Naive B cell (primary cell): ENCODE results near the gene TGFBR2. TPM values are rescaled to one million over a fixed set of nuclear protein-coding genes. Genes with fewer than 3 reads are reported as not detected.

Source experiments
- ATAC-seq, 2 donors: fragments of 150-1000 bp; cut with Tn5 transposase; 2 replicates each; pipeline ENCODE4 v1.10.0; 2021; ENCODE audit warnings: low read depth in 2 of 2, mild to moderate bottlenecking in 2 of 2, moderate library complexity in 2 of 2
- DNase-seq: peaks from one replicate; pipeline ENCODE4 v3.0.0; 2022
- H3K27ac Mint-ChIP-seq, 6 donors: one replicate each; pipeline ENCODE4 v1.8.0; 2020 to 2022; ENCODE audit warnings: mild to moderate bottlenecking in 6 of 6, mixed read lengths in 6 of 6, moderate library complexity in 5 of 6, inconsistent platforms in 2 of 6
- H3K27me3 Mint-ChIP-seq, 3 donors: one replicate each; pipeline ENCODE4 v1.8.0; 2021 to 2022; ENCODE audit warnings: mixed read lengths in 3 of 3, mild to moderate bottlenecking in 1 of 3
- H3K36me3 Mint-ChIP-seq, 2 donors: one replicate each; pipeline ENCODE4 v1.8.0; 2020 to 2022; ENCODE audit warnings: mixed read lengths in 2 of 2, inconsistent platforms in 1 of 2, mild to moderate bottlenecking in 1 of 2
- H3K4me1 Mint-ChIP-seq, 3 donors: one replicate each; pipeline ENCODE4 v1.8.0; 2020 to 2022; ENCODE audit warnings: mixed read lengths in 3 of 3, inconsistent platforms in 1 of 3, mild to moderate bottlenecking in 1 of 3, moderate library complexity in 1 of 3
- H3K4me3 Mint-ChIP-seq, 8 donors: one replicate each; pipeline ENCODE4 v1.8.0; 2020 to 2022; ENCODE audit warnings: mild to moderate bottlenecking in 8 of 8, mixed read lengths in 8 of 8, moderate library complexity in 8 of 8, inconsistent platforms in 2 of 8
- H3K9me3 Mint-ChIP-seq, 7 donors: one replicate each; pipeline ENCODE4 v1.8.0; 2020 to 2022; ENCODE audit warnings: mixed read lengths in 7 of 7, mild to moderate bottlenecking in 5 of 7, inconsistent platforms in 2 of 7, moderate library complexity in 1 of 7
- polyA plus RNA-seq, 6 donors: library from polyadenylated mRNA; unstranded; fragments of 300-500 nt; fragmentation: Illumina TruSeq; gene quantifications; one replicate each; pipeline ENCODE4 v1.2.3, GENCODE V29; 2021; ENCODE audit warnings: low read depth in 6 of 6

The TGFBR2 gene
- polyA plus RNA-seq, 6 donors from 2014 or later, result 99.4 to 169 (median 116) TPM

- DNase-seq (no peak), ATAC-seq (no peak)
- Mint-ChIP-seq H3K27ac (peak overlapping the region; percentile 82 to 97 (median 88)), H3K9me3 (no peaks in the 10 kb centered on the region), H3K4me3 (peak overlapping the region; percentile 11 to 90 (median 67)), H3K4me1 (peaks cover 78 to 94% (median 89%) of the 10 kb centered on the region in 3 donors), H3K27me3 (no peaks in the 10 kb centered on the region), H3K36me3 (peaks cover 46 to 57% of the 10 kb centered on the region in 2 donors)
Measured at GRCh38 chr3:30659270-30660130, 53.1 kb downstream of the TGFBR2 start.

- Mint-ChIP-seq H3K36me3 (peaks cover 40 to 51% of the 10 kb centered on the region in 2 donors), H3K4me1 (peaks cover 77 to 94% (median 88%) of the 10 kb centered on the region in 3 donors), H3K4me3 (no peak overlapping the region), H3K9me3 (no peaks in the 10 kb centered on the region), H3K27ac (peak overlapping the region in 3 of 6 donors; percentile 84 to 93 (median 92)), H3K27me3 (no peaks in the 10 kb centered on the region)
- ATAC-seq, result no peak
- no peak for DNase-seq
Measured at GRCh38 chr3:30660136-30660535, 53.7 kb downstream of the TGFBR2 start.

GRCh38 chr3:30660656-30661055 is 54.3 kb downstream of the TGFBR2 start:
- no peak for ATAC-seq
- peaks cover 35 to 46% of the 10 kb centered on the region in 2 donors for H3K36me3 Mint-ChIP-seq
- H3K27ac Mint-ChIP-seq, result peak overlapping the region in 5 of 6 donors; percentile 84 to 95 (median 92)
- H3K9me3 Mint-ChIP-seq, result no peaks in the 10 kb centered on the region
- H3K27me3 Mint-ChIP-seq, result no peaks in the 10 kb centered on the region
- peak overlapping the region in 3 of 8 donors; percentile 2 to 70 (median 54) for H3K4me3 Mint-ChIP-seq
- no peak for DNase-seq
- H3K4me1 Mint-ChIP-seq, result peaks cover 76 to 94% (median 88%) of the 10 kb centered on the region in 3 donors

GRCh38 chr3:30661098-30661873 is 54.9 kb downstream of the TGFBR2 start:
- H3K36me3 Mint-ChIP-seq, result peaks cover 29 to 40% of the 10 kb centered on the region in 2 donors
- ATAC-seq, result no peak
- H3K9me3 Mint-ChIP-seq, result no peaks in the 10 kb centered on the region
- no peaks in the 10 kb centered on the region for H3K27me3 Mint-ChIP-seq
- peak overlapping the region in 4 of 8 donors; percentile 1 to 54 (median 8) for H3K4me3 Mint-ChIP-seq
- H3K27ac Mint-ChIP-seq, result peak overlapping the region; percentile 42 to 95 (median 90)
- DNase-seq, result no peak
- H3K4me1 Mint-ChIP-seq, result peaks cover 71 to 90% (median 85%) of the 10 kb centered on the region in 3 donors

- Mint-ChIP-seq H3K4me1 (peaks cover 60 to 89% (median 76%) of the 10 kb centered on the region in 3 donors), H3K27ac (peak overlapping the region in 5 of 6 donors; percentile 20 to 90 (median 78)), H3K9me3 (no peaks in the 10 kb centered on the region), H3K27me3 (no peaks in the 10 kb centered on the region), H3K4me3 (peak overlapping the region in 2 of 8 donors; percentile 10 to 24), H3K36me3 (peaks cover 25 to 34% of the 10 kb centered on the region in 2 donors)
- no peak for ATAC-seq
- DNase-seq, result no peak
Measured at GRCh38 chr3:30662836-30663235, 56.4 kb downstream of the TGFBR2 start.

- Mint-ChIP-seq H3K9me3 (peaks cover 0 to 8% (median 0%) of the 10 kb centered on the region in 7 donors), H3K27ac (peak overlapping the region; percentile 60 to 92 (median 82)), H3K27me3 (no peaks in the 10 kb centered on the region), H3K4me3 (peak overlapping the region in 7 of 8 donors; percentile 6 to 62 (median 52)), H3K4me1 (peaks cover 59 to 89% (median 77%) of the 10 kb centered on the region in 3 donors), H3K36me3 (peaks cover 29 to 34% of the 10 kb centered on the region in 2 donors)
- no peak for DNase-seq
- ATAC-seq, result no peak
Measured at GRCh38 chr3:30663533-30664241, 57.3 kb downstream of the TGFBR2 start.

GRCh38 chr3:30664459-30664858 is 58.1 kb downstream of the TGFBR2 start:
- H3K9me3 Mint-ChIP-seq, result peaks cover 0 to 13% (median 6%) of the 10 kb centered on the region in 7 donors
- peaks cover 30 to 35% of the 10 kb centered on the region in 2 donors for H3K36me3 Mint-ChIP-seq
- H3K27ac Mint-ChIP-seq, result peak overlapping the region; percentile 60 to 92 (median 88)

GRCh38 chr3:30664884-30665283 is 58.5 kb downstream of the TGFBR2 start:
- DNase-seq (no peak), ATAC-seq (peak; percentile 27 to 32)
- H3K36me3 Mint-ChIP-seq, result peaks cover 35 to 40% of the 10 kb centered on the region in 2 donors
- peak overlapping the region; percentile 60 to 92 (median 88) for H3K27ac Mint-ChIP-seq
- H3K4me3 Mint-ChIP-seq, result peak overlapping the region in 7 of 8 donors; percentile 3 to 61 (median 52)
- peaks cover 0 to 15% (median 8%) of the 10 kb centered on the region in 7 donors for H3K9me3 Mint-ChIP-seq
- H3K4me1 Mint-ChIP-seq, result peaks cover 60 to 90% (median 78%) of the 10 kb centered on the region in 3 donors
- no peaks in the 10 kb centered on the region for H3K27me3 Mint-ChIP-seq

More at GRCh38 chr3:30664459-30664858, 58.1 kb downstream of the TGFBR2 start:
- ATAC-seq, result no peak
- Mint-ChIP-seq H3K4me3 (peak overlapping the region in 6 of 8 donors; percentile 7 to 61 (median 53)), H3K27me3 (no peaks in the 10 kb centered on the region), H3K4me1 (peaks cover 57 to 88% (median 77%) of the 10 kb centered on the region in 3 donors)
- DNase-seq, result no peak

GRCh38 chr3:30665539-30665938 is 59.1 kb downstream of the TGFBR2 start:
- H3K4me1 Mint-ChIP-seq, result peaks cover 64 to 93% (median 83%) of the 10 kb centered on the region in 3 donors
- peaks cover 40 to 44% of the 10 kb centered on the region in 2 donors for H3K36me3 Mint-ChIP-seq
- H3K27me3 Mint-ChIP-seq, result no peaks in the 10 kb centered on the region
- H3K4me3 Mint-ChIP-seq, result peak overlapping the region in 2 of 8 donors; percentile 6 to 48
- H3K27ac Mint-ChIP-seq, result peak overlapping the region; percentile 60 to 92 (median 86)
- no peak for ATAC-seq
- no peak for DNase-seq
- peaks cover 0 to 15% (median 8%) of the 10 kb centered on the region in 7 donors for H3K9me3 Mint-ChIP-seq

GRCh38 chr3:30666572-30667279 is 60.3 kb downstream of the TGFBR2 start:
- Mint-ChIP-seq H3K36me3 (peaks cover 41 to 44% of the 10 kb centered on the region in 2 donors), H3K9me3 (peaks cover 0 to 15% (median 8%) of the 10 kb centered on the region in 7 donors), H3K4me1 (peaks cover 63 to 92% (median 82%) of the 10 kb centered on the region in 3 donors), H3K27ac (peak overlapping the region; percentile 87 to 94 (median 90)), H3K27me3 (no peaks in the 10 kb centered on the region), H3K4me3 (peak overlapping the region in 4 of 8 donors; percentile 25 to 59 (median 51))
- ATAC-seq (no peak), DNase-seq (no peak)

GRCh38 chr3:30667280-30667651 is 60.9 kb downstream of the TGFBR2 start:
- peak overlapping the region in 5 of 8 donors; percentile 12 to 59 (median 46) for H3K4me3 Mint-ChIP-seq
- H3K27me3 Mint-ChIP-seq, result no peaks in the 10 kb centered on the region
- H3K4me1 Mint-ChIP-seq, result peaks cover 66 to 92% (median 82%) of the 10 kb centered on the region in 3 donors
- ATAC-seq, result peak; percentile 29 to 41
- peaks cover 0 to 15% (median 8%) of the 10 kb centered on the region in 7 donors for H3K9me3 Mint-ChIP-seq
- DNase-seq, result no peak
- peaks cover 44 to 46% of the 10 kb centered on the region in 2 donors for H3K36me3 Mint-ChIP-seq
- H3K27ac Mint-ChIP-seq, result peak overlapping the region; percentile 78 to 94 (median 88)
